ENCODE measurements around the gene TMEM150C. TPM values are rescaled to one million over a fixed set of nuclear protein-coding genes. Genes with fewer than 3 reads are reported as not detected.

TMEM150C gene
- total RNA-seq, 2 experiments from 2014 or later, result not detected

- Mint-ChIP-seq H3K4me3 (no peak overlapping the region), H3K27me3 (peaks cover 2% of the 10 kb centered on the region), H3K36me3 (peaks cover 12% of the 10 kb centered on the region), H3K4me1 (no peaks in the 10 kb centered on the region), H3K9me3 (no peaks in the 10 kb centered on the region), H3K27ac (no peak overlapping the region)
- POLR2A ChIA-PET, result interaction anchor here (0.5 kb wide), 1 partner anchor 564 kb away, joined by 5 read pairs; no protein-coding TSS in a partner anchor
- ATAC-seq (ENCODE audit: low read depth), result no peak
- no peak for DNase-seq
Observed at GRCh38 chr4:82469791-82470345, 91.9 kb downstream of the TMEM150C start.

GRCh38 chr4:82467471-82467870 lies 94.3 kb downstream of the TMEM150C start:
- POLR2A ChIA-PET, result no interaction called here
- ATAC-seq (ENCODE audit: low read depth), result no peak

GRCh38 chr4:82463221-82463620 lies 98.6 kb downstream of the TMEM150C start:
- DNase-seq, result no peak
- H3K27me3 Mint-ChIP-seq, result no peaks in the 10 kb centered on the region
- ATAC-seq (ENCODE audit: low read depth), result no peak
- H3K9me3 Mint-ChIP-seq, result no peaks in the 10 kb centered on the region
- POLR2A ChIA-PET, result no interaction called here
- peaks cover 7% of the 10 kb centered on the region for H3K36me3 Mint-ChIP-seq
- H3K4me1 Mint-ChIP-seq, result no peaks in the 10 kb centered on the region
- no peak overlapping the region for H3K4me3 Mint-ChIP-seq
- no peak overlapping the region for H3K27ac Mint-ChIP-seq

More at GRCh38 chr4:82467471-82467870, 94.3 kb downstream of the TMEM150C start:
- H3K4me3 Mint-ChIP-seq, result no peak overlapping the region
- no peaks in the 10 kb centered on the region for H3K27me3 Mint-ChIP-seq
- no peaks in the 10 kb centered on the region for H3K9me3 Mint-ChIP-seq
- no peaks in the 10 kb centered on the region for H3K4me1 Mint-ChIP-seq
- H3K36me3 Mint-ChIP-seq, result peaks cover 10% of the 10 kb centered on the region
- DNase-seq, result no peak
- no peak overlapping the region for H3K27ac Mint-ChIP-seq

- Mint-ChIP-seq H3K27ac (no peak overlapping the region), H3K27me3 (no peaks in the 10 kb centered on the region), H3K4me1 (no peaks in the 10 kb centered on the region), H3K4me3 (no peak overlapping the region), H3K9me3 (no peaks in the 10 kb centered on the region), H3K36me3 (peaks cover 6% of the 10 kb centered on the region)
- POLR2A ChIA-PET, result no interaction called here
- ATAC-seq (ENCODE audit: low read depth) (peak; percentile 72), DNase-seq (peak; percentile 80)
Observed at GRCh38 chr4:82462415-82462831, 99.4 kb downstream of the TMEM150C start.

GRCh38 chr4:82461710-82462109 lies 100.1 kb downstream of the TMEM150C start:
- POLR2A ChIA-PET, result no interaction called here
- no peaks in the 10 kb centered on the region for H3K9me3 Mint-ChIP-seq
- H3K4me1 Mint-ChIP-seq, result no peaks in the 10 kb centered on the region
- H3K27me3 Mint-ChIP-seq, result no peaks in the 10 kb centered on the region
- H3K4me3 Mint-ChIP-seq, result no peak overlapping the region
- no peak for DNase-seq
- ATAC-seq (ENCODE audit: low read depth), result no peak
- no peak overlapping the region for H3K27ac Mint-ChIP-seq
- peaks cover 6% of the 10 kb centered on the region for H3K36me3 Mint-ChIP-seq

GRCh38 chr4:82458729-82459128 lies 103.1 kb downstream of the TMEM150C start:
- Mint-ChIP-seq H3K27ac (no peak overlapping the region), H3K4me3 (no peak overlapping the region), H3K4me1 (no peaks in the 10 kb centered on the region), H3K27me3 (no peaks in the 10 kb centered on the region), H3K9me3 (no peaks in the 10 kb centered on the region), H3K36me3 (peaks cover 5% of the 10 kb centered on the region)
- DNase-seq (no peak), ATAC-seq (ENCODE audit: low read depth) (no peak)
- POLR2A ChIA-PET, result no interaction called here

GRCh38 chr4:82457266-82457665 lies 104.5 kb downstream of the TMEM150C start:
- Mint-ChIP-seq H3K9me3 (no peaks in the 10 kb centered on the region), H3K36me3 (peaks cover 15% of the 10 kb centered on the region), H3K4me3 (no peak overlapping the region), H3K27ac (no peak overlapping the region), H3K27me3 (no peaks in the 10 kb centered on the region), H3K4me1 (no peaks in the 10 kb centered on the region)
- no peak for ATAC-seq (ENCODE audit: low read depth)
- POLR2A ChIA-PET, result no interaction called here
- no peak for DNase-seq

- POLR2A ChIA-PET, result no interaction called here
- no peak for DNase-seq
- peaks cover 6% of the 10 kb centered on the region for H3K4me1 Mint-ChIP-seq
- H3K27ac Mint-ChIP-seq, result no peak overlapping the region
- no peaks in the 10 kb centered on the region for H3K27me3 Mint-ChIP-seq
- peaks cover 42% of the 10 kb centered on the region for H3K36me3 Mint-ChIP-seq
- no peak for ATAC-seq (ENCODE audit: low read depth)
- H3K4me3 Mint-ChIP-seq, result no peak overlapping the region
- no peaks in the 10 kb centered on the region for H3K9me3 Mint-ChIP-seq
Observed at GRCh38 chr4:82452026-82452425, 109.8 kb downstream of the TMEM150C start.

- Mint-ChIP-seq H3K9me3 (no peaks in the 10 kb centered on the region), H3K27me3 (no peaks in the 10 kb centered on the region), H3K27ac (no peak overlapping the region), H3K4me1 (peaks cover 6% of the 10 kb centered on the region), H3K4me3 (no peak overlapping the region), H3K36me3 (peaks cover 42% of the 10 kb centered on the region)
- ATAC-seq (ENCODE audit: low read depth) (no peak), DNase-seq (no peak)
- POLR2A ChIA-PET, result no interaction called here
Observed at GRCh38 chr4:82450966-82451755, 110.6 kb downstream of the TMEM150C start.

GRCh38 chr4:82447886-82448285 lies 113.9 kb downstream of the TMEM150C start:
- Mint-ChIP-seq H3K27me3 (no peaks in the 10 kb centered on the region), H3K4me1 (peaks cover 6% of the 10 kb centered on the region), H3K9me3 (no peaks in the 10 kb centered on the region), H3K27ac (no peak overlapping the region), H3K4me3 (no peak overlapping the region), H3K36me3 (peaks cover 33% of the 10 kb centered on the region)
- POLR2A ChIA-PET, result interaction anchor here (0.7 kb wide), 1 partner anchor 1363 kb away, joined by 3 read pairs; no protein-coding TSS in a partner anchor
- no peak for ATAC-seq (ENCODE audit: low read depth)
- no peak for DNase-seq

- no peak overlapping the region for H3K27ac Mint-ChIP-seq
- H3K36me3 Mint-ChIP-seq, result peaks cover 46% of the 10 kb centered on the region
- no peak overlapping the region for H3K4me3 Mint-ChIP-seq
- DNase-seq (no peak), ATAC-seq (ENCODE audit: low read depth) (no peak)
- H3K4me1 Mint-ChIP-seq, result peaks cover 29% of the 10 kb centered on the region
- H3K27me3 Mint-ChIP-seq, result no peaks in the 10 kb centered on the region
- no peaks in the 10 kb centered on the region for H3K9me3 Mint-ChIP-seq
- POLR2A ChIA-PET, result interaction anchor here (2.1 kb wide), 1 partner anchor 10 kb away, joined by 7 read pairs; no protein-coding TSS in a partner anchor
Observed at GRCh38 chr4:82439088-82439487, 122.7 kb downstream of the TMEM150C start.

- H3K4me3 Mint-ChIP-seq, result no peak overlapping the region
- H3K27ac Mint-ChIP-seq, result no peak overlapping the region
- no peaks in the 10 kb centered on the region for H3K9me3 Mint-ChIP-seq
- DNase-seq (no peak), ATAC-seq (ENCODE audit: low read depth) (no peak)
- POLR2A ChIA-PET, result no interaction called here
- H3K4me1 Mint-ChIP-seq, result peaks cover 43% of the 10 kb centered on the region
- peaks cover 56% of the 10 kb centered on the region for H3K36me3 Mint-ChIP-seq
- no peaks in the 10 kb centered on the region for H3K27me3 Mint-ChIP-seq
Observed at GRCh38 chr4:82437285-82438005, 124.3 kb downstream of the TMEM150C start.

- POLR2A ChIA-PET, result interaction anchor here (0.7 kb wide), 1 partner anchor 358 kb away, joined by 3 read pairs; no protein-coding TSS in a partner anchor
- H3K36me3 Mint-ChIP-seq, result peaks cover 59% of the 10 kb centered on the region
- no peaks in the 10 kb centered on the region for H3K27me3 Mint-ChIP-seq
- H3K4me3 Mint-ChIP-seq, result no peak overlapping the region
- no peaks in the 10 kb centered on the region for H3K9me3 Mint-ChIP-seq
- ATAC-seq (ENCODE audit: low read depth), result no peak
- peaks cover 48% of the 10 kb centered on the region for H3K4me1 Mint-ChIP-seq
- no peak overlapping the region for H3K27ac Mint-ChIP-seq
- no peak for DNase-seq
Observed at GRCh38 chr4:82436780-82437179, 125.0 kb downstream of the TMEM150C start.

Measured in activated naive CD8-positive, alpha-beta T cell treated with anti-CD3 and anti-CD28 coated beads, Interleukin-2, amount 10 ng/mL, durations not matched to agents 7 days and 5 days (primary cell).